Measurements from ENCODE around the gene PAK1.

Gene PAK1

GRCh38 chr11:77371646-77372045 lies 102.2 kb downstream of the PAK1 start:
- DNase-seq (ENCODE audit: low spot score) = no peak

GRCh38 chr11:77370217-77370616 lies 103.7 kb downstream of the PAK1 start:
- DNase-seq (ENCODE audit: low spot score) = no peak

DNA sequence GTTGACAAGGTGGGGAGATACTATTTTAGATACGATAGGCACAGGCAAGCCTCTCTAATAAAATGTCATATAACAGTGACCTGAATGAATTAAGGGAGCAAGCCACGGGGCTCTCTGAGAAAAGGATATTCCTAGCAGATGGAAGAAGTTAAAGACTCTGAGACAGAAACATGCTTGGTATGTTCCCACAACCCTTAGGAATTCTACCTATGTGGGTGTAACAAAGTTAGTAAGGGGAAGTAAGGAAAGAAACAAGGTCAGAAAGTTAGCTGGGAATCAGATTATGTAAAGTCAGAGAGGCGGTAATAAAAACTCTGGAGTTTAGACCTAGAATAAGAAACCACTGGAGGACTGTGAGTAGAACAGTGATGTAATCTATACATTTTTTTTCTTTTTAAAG lies 112.7 kb downstream of the PAK1 start:
- DNase-seq (ENCODE audit: low spot score) = no peak

GRCh38 chr11:77359481-77359880 lies 114.4 kb downstream of the PAK1 start:
- DNase-seq (ENCODE audit: low spot score) = no peak

GRCh38 chr11:77353131-77353530 lies 120.8 kb downstream of the PAK1 start:
- DNase-seq (ENCODE audit: low spot score) = no peak

DNA sequence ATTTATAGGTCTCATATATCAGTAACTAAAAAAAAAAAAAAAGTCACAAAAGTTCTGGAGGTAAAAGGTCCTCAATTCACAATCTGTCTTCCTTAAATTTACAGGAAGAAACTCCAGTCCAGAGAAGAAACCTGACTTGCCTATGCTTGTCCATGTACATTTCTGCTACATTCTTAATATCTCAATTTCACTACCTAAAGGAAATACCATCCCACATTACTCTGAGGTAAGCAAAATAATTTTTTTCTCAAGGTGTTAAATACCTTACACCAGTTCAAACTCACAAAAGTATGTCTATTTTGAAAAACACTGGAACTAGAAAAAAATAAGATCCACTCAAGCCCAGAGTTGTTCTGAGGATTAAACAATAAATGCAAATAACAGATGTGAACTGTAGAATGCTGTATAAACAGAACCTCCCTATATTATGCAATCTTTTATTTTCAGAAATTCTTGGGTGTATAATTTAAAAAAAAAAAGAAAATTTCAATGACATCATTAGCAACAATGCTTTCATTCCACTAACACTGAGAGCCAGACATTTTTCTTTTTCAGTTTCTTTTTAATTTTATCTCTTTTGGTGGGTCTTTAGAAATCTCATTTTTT lies 122.5 kb downstream of the PAK1 start:
- no peak for DNase-seq (ENCODE audit: low spot score)

DNA sequence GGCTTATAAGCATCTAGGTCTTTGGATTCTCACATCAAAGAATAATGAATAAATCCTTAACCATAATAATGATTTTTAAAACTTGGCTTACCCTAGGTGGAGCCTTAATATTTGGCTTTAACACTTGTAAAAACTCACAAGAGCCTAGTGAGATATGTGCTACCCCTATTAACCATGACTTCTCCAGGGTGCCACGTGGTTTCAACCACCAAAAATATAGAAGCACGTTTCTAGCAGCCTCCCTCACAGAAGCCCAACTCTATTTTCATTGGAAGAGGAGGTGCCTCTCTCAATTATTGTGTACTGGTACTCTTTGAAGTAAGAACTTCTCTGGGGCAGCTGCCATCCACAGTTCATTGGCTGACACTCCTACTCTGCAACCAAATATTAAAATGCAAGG lies 125.9 kb downstream of the PAK1 start:
- DNase-seq (ENCODE audit: low spot score) = no peak

- no peak for DNase-seq (ENCODE audit: low spot score)
Observed at GRCh38 chr11:77346906-77347603, 126.8 kb downstream of the PAK1 start.

GRCh38 chr11:77345621-77346020 lies 128.3 kb downstream of the PAK1 start:
- DNase-seq (ENCODE audit: low spot score) = no peak

DNA sequence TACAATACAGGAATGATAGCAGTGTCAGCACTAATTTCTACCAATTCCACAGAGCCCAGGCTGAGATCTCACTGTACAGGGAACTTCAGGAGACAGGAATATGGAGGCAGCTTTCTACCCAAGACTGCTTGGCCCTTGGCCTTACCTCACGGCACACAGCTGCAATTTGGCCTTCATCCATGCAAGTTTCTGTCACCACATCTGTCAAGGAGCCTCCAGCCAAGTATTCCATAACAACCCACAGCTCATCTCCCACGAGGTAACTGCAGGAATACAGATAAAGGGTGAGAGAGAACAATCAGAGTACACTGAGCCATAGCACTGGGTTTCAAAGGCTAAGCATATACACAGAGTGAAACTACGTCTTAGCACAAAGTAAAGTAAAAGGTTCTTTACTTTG lies 133.4 kb downstream of the PAK1 start:
- DNase-seq (ENCODE audit: low spot score) = no peak

DNA sequence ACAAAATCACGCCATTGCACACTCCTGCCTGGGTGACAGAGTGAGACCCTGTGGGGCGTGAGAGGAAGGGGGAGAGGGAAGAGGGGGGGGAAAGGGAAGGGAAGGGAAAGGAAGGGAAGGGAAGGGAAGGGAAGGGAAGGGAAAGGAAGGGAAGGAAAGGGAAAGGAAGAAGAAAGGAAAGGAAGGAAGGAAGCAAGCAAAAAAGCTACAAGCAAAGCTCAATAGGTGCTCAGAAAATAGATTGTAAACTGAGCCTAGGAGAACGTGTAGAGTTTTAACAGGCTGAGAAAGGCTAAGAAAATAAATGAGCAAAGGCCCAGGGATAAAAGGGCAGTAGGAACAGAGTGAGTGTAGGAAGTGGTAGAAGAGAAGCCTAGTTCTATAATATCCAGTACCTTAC lies 141.6 kb downstream of the PAK1 start:
- DNase-seq (ENCODE audit: low spot score) = no peak

DNA sequence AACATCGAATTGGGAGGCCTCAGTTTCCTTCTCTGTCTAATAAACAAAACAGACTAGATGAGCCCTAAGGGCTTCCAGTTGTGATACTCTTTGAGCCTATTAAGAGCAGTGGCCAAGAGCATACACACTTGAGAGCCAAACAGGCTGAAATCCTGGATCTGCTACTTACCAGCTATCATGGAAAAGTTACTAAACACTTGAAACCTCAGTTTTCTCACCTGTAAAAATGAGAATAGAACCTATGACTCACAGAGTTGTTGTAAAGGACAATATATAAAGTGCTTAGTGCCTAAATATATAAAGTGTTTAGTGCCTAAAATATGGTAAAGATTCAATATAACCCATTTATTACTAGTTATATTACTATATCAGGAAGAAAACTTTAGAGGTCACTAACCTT lies 148.7 kb downstream of the PAK1 start:
- DNase-seq (ENCODE audit: low spot score) = no peak

GRCh38 chr11:77324508-77324907 lies 149.4 kb downstream of the PAK1 start:
- DNase-seq (ENCODE audit: low spot score) = no peak

GRCh38 chr11:77322926-77323590 lies 150.8 kb downstream of the PAK1 start:
- no peak for DNase-seq (ENCODE audit: low spot score)

DNA sequence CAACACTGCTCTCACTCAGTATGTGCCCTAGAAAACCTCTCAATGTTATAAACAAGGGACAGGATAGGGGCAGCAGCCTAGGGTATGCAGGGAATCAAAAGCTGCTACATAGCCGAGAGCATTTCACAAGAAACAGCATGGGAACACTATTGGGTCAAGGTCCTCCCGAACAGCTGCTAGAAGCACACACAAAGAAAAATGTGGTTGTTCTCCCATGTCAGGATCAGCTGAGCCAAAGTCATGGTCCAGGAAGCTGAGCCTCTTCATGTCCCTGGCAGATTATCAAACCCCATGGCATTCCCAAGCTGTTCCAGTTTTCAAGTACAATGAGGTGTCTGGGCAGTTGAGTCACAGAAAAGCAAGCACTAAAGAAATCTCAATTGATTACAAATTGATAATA lies 151.4 kb downstream of the PAK1 start:
- no peak for DNase-seq (ENCODE audit: low spot score)

GRCh38 chr11:77320351-77320750 lies 153.5 kb downstream of the PAK1 start:
- no peak for DNase-seq (ENCODE audit: low spot score)

GRCh38 chr11:77318600-77318999 lies 155.3 kb downstream of the PAK1 start:
- no peak for DNase-seq (ENCODE audit: low spot score)

DNA sequence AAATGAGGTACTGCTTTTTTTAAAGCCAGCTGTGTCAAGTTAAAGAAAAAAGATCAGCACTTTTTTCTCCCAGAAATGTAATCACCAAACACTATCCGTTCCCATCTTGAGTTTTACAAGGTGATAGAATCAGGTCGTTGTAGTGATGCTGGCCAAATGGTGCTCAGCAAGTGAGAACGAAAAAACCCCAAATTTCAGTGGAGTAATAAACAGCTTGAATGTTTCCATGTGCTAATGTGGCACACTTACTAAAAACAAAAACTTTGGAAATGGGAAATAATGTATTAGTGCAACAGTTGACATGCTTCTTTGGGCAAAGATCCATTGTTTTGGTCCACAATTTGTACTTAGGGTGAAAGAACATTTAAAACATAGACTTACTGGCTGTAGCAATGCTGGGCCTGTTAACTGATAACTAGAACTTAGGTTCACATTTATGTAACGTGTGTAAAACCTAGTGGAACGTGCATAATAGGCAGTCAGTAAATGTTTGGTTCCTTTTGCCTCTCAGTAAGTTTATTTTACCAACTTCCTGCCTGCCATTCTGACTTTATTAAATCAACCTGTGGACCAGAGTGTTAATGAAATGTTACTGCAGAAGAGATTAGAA lies 157.1 kb downstream of the PAK1 start:
- DNase-seq (ENCODE audit: low spot score) = no peak

DNA sequence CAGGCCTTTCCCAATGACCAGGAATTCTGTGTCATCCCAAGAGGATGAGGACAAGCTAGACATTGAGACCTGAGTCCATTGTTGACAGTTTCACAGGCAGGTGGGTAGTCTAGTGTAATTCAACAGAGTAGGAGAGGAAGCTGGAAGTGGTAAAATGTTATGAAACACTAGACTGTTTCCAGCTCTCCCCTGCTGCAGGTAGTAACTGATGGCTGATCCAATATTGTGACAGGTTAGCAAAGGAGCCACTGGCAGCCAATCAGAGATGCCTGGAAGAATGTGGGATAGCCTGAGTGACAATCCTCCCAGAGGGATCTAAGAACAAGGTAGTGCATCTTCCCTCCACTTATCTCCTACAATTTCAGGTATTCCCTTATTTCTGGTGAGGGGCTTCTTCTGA lies 161.8 kb downstream of the PAK1 start:
- no peak for DNase-seq (ENCODE audit: low spot score)

DNA sequence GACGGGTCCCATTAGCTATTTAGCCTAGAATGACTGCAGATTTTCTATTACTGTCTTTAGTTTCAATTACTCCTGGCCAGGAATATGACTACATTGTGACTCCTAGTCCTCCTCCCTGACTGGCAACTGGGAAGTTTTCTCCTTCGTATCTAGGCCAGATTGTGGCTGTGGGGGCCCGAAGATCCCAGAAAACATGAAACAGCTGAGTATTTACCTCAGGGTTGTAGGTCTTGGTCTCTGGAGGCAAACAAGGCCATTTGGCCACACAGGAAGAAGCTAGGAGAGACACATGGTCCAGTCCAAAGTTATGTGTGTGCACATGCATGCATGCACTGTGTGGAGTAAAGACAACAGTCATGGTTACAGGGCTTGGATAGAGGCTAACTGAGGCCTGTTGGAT lies 162.2 kb downstream of the PAK1 start:
- no peak for DNase-seq (ENCODE audit: low spot score)

DNA sequence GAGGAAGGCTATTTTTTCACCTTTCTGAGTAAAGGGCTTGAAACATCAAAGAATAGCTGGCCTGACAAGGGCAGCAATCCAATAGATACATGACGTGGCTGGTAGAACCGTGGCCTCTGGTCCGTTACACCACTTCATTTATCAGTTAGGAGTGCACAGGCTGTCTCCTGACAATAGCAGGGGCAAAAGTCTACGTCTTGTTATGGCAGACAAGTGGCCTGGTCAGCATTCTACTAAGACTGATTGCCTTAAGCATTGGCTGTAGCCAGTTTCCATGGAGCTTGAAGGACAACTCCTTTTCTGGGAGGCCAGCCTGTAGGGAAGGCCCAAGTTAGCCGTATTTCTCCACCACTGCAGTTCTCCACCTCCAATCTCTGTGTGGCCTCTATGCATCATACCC lies 163.2 kb downstream of the PAK1 start:
- no peak for DNase-seq (ENCODE audit: low spot score)

DNA sequence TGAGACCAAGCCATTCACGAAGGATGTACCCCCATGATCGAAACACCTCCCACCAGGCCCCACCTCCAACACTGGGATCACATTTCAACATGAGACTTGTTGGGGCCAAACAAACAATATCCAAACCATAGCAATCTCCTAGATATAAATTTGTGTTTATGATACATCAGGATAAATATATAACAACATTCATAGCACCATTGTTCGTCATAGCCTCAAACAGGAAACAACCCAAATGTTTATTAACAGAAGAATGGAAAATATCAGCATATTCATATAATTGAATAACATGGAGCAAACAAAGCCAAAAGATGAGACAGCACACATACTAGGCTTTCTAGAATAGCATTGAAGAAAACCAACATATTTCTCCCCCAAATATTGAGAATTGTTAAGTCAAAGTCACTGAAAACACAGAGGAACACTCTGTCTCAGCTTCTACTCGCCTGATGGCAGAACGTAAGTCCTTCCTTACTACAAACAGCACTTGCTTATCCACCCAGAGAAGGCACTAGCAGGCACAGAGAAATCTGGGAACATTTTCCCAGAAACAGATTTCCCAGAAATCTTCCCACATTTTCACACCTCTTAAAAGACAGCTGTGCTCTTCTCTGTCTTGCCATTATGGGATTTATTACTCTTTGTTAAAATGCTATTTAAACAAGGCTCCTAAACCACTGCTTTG lies 164.4 kb downstream of the PAK1 start:
- DNase-seq (ENCODE audit: low spot score) = no peak

GRCh38 chr11:77308838-77309237 lies 165.1 kb downstream of the PAK1 start:
- no peak for DNase-seq (ENCODE audit: low spot score)
